GM19324 (cell line): ENCODE measurements around the gene DNAH1.
A peak's percentile ranks its signal among the peaks of the same experiment; 100 is the strongest.

Experiments
- ATAC-seq: cut with Tn5 transposase; IDR thresholded peaks from one replicate; pipeline ENCODE4 v1.9.1; 2021; ENCODE audit warnings: mild to moderate bottlenecking, moderate library complexity; ENCODE audit not compliant: unreplicated experiment, low FRiP score

The DNAH1 gene

GRCh38 chr3:52310861-52311575 lies 5.1 kb upstream of the DNAH1 start:
- peak; percentile 39 for ATAC-seq

DNA sequence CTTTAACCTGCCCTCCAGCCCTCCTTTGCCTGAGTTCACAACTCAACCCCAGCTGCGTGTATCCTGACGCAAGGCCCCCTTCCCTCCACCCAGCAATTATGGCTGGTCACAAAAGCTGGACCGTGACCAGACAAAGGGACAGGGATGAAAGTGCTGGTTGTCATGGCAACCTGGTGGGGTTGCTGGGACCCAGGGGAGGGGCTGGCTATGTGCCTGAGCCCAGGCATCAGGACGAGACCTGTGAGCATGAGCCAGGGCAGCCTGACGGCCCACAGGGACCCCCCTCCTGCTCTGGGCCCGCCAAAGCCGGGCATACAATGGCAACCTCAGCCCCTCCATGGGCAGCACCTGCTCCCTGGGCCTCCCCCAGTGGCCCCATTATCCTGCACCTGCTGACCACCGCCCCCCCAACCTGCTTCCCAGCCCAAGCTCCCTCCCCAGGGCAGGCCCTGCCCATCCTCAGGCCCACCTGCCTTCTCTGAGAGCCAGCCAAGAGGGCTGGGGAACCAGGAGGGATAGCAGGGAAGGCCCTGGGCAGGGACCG lies 4.5 kb upstream of the DNAH1 start:
- no peak for ATAC-seq

- ATAC-seq, result no peak
Measured at GRCh38 chr3:52313188-52313773, 2.8 kb upstream of the DNAH1 start.

DNA sequence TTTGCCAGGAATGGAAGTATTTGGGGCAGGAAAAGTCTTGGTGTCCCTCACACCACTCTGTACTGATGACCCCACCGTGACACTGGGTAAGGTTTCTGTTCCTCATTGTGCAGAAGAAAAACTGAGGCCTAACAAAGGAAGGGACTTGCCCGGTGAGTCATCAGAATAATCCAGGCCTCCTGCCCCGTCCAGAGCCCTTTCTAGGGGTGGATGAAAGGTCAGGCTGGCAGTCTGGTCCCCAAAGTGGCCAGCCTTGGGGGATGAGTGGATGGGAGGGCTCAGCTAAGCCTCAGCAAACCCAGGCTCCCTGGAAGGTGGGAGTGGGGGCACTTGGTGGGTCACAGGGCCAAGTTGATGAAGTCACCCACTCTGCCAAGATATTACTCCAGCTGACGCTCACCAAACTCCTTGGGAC lies 2.3 kb upstream of the DNAH1 start:
- ATAC-seq, result peak; percentile 59

GRCh38 chr3:52314489-52314888 lies 1.6 kb upstream of the DNAH1 start:
- no peak for ATAC-seq

DNA sequence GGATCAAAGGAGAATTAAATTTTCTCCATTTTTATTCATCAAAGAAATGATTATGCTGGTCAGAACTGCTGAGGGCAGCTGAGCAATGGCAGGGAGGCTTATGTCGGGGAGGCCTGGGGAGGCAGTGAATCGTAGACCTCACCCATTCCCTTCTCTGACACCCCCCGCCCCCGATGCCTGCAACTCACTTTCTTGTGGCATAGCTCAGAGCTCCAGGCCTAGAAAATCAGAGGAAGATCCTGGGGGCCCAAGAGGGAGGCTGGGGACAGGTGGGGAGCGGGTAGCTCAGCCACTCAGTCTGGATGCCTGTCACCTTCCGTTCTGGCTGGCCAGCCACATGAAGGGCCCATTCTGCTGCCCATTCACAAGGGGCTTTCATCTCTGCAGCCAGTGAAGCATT lies 1.1 kb upstream of the DNAH1 start:
- ATAC-seq, result no peak

- ATAC-seq, result no peak
Measured at GRCh38 chr3:52317208-52318000, 1.3 kb downstream of the DNAH1 start.

DNA sequence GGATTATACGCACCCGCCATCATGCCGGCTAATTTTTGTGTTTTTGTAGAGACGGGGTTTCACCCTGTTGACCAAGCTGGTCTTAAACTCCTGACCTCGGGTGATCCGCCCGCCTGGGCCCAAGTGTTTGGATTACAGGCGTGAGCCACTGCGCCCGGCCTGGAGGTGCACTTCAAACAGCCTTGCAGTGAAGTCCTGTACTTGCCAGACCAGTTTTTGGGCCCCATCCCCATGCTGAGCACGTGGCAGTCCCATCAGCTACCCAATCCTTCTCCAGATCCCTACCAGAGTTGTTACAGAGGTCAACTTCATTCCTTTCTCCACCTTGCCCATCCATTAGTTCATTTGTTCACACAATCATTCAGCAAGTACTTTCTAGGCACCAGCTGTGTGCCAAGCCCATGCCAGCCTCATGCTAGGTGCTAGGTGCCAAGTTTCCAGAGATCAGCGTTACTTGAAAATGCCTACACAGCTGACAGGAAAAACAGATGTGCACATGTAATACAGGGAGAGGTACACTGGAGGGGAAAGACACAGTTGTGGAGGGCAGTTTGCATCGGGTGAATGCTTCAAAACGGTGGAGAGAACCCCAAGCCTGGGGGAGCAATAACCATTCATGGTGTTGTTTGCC lies 2.2 kb downstream of the DNAH1 start:
- no peak for ATAC-seq

- ATAC-seq, result no peak
Measured at GRCh38 chr3:52319921-52320595, 3.9 kb downstream of the DNAH1 start.

GRCh38 chr3:52321481-52321880 lies 5.4 kb downstream of the DNAH1 start:
- no peak for ATAC-seq

DNA sequence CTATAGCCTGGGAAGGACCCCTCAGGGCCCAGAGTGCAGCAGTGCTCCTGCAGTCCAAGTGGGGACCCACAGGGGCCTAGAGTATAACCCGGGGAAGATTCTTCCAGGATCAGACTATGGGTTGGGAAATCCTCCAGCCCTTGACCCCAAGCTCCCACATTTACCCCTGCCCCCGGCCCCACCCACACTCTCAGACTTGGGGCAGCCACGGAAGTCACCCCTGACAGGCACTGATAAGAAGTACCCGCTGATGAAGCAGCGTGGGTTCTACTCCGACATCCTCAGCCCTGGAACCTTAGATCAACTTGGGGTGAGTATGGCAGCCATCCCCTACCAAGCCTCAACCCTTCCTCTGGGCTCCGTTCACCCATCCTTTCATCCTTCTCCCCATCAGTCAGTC lies 6.3 kb downstream of the DNAH1 start:
- no peak for ATAC-seq

- no peak for ATAC-seq
Measured at GRCh38 chr3:52323526-52324295, 7.6 kb downstream of the DNAH1 start.

DNA sequence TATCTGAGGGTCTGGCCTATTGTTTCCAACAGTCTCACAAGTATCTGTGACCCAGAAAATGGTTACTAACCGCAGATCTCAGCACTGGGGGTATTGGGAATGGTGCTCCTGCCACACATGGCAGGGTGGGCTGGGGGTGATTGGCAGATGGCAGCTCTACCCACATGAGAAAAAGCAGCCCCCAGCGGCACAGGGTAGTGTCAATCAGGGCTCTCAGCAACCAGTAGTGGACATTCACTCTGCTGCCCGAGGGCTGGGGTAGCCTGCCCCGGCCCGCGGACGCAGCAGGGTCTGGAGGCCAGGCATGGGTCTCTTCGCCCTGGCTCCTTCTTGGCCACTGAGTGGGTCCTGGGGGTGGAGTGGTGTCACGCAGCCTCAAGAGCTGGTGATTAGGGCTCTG lies 8.6 kb downstream of the DNAH1 start:
- no peak for ATAC-seq

- ATAC-seq, result no peak
Measured at GRCh38 chr3:52325686-52326085, 9.6 kb downstream of the DNAH1 start.

- ATAC-seq, result no peak
Measured at GRCh38 chr3:52326976-52327375, 10.9 kb downstream of the DNAH1 start.

DNA sequence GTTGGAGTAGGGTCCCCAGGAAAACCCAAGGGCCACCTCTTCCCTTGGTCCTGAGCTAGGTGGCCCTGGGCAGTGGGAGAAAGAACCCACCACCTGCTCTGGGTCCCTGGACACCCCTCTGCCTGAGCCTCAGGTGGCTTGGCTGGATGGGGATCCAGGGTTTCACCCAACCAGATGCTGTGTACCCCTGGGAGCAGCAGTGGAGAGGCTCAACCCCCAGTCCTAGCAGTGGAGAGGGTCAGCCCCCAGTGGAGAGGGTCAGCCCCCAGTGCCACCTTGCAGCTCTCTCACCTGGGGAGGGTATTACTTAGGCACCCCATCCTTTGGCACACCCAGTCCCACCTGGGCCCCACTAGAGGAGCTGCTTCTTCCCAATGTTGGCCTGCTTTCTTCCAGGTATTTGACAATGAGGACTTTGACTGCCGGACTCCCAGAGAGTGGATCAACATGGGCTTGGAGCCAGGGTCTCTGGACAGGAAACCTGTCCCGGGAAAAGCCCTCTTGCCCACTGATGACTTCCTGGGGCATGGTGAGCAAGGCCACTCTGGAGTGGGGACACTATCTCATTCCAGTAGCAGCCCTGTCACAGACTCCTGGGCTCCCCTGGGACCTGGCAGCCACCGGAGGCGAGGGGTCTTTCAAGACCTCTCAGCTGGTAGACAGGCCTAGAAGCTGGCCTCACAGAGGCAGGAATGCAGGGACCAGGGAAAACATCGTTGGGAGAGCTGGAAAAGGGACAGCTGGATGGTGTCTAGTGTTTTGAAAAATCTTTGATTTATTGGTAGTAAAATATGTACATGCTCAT lies 11.6 kb downstream of the DNAH1 start:
- no peak for ATAC-seq

DNA sequence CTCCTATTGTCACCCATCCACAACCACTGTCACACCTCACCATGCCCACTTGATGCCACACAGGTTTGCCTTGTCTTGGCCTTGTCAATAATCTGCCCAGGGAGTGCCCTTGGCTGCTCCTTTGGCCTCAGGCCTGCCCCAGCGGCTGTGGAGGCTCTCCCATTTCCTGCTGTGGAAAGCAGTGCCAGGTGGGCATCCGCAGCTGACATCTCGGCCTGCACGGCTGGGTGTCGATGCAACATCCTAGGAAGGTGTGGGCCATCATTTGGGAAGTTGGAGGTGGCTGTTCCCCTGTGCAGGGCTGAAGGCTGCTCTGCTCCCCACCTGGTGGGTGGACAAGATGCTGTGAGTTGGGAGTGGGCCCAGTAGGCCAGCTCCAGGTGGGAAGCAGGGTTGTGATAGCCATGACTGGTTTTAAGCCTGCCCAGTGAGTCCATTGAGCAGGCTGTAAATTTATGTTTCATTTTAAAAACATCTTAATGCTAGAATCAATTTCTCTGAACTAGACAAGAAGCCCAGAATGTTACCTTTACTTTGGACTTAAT lies 12.5 kb downstream of the DNAH1 start:
- ATAC-seq, result no peak

DNA sequence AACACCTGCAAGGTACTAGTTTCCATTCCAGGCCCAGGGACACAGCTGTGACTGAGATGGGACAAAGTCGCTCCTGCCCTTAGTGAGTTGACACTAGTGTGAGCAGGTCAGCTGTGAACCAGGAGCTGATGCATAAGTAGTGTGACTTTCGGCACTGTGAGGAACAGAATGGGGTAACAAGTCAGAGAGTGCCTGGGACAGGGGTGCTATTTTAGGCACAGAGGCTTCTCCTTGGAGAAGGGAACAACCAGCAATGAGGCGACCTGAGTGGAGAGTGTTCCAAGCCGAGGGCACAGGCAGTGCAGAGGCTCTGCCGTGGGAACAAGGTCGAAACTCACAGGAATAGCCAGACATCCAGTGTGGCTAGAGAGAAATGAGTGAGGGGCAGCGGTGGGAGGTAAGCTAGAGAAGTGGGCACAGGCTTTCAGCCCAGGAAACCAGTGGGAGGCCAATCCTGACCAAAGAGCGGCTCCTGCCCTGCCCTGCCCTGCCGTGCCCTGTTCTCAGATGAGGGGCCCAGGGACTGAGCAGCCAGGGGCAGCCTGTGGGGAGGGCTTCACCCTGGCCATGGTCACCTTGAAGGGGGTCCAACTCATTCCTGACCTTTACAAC lies 14.2 kb downstream of the DNAH1 start:
- ATAC-seq, result no peak
